ENCODE results near the gene RYR3.

DNA sequence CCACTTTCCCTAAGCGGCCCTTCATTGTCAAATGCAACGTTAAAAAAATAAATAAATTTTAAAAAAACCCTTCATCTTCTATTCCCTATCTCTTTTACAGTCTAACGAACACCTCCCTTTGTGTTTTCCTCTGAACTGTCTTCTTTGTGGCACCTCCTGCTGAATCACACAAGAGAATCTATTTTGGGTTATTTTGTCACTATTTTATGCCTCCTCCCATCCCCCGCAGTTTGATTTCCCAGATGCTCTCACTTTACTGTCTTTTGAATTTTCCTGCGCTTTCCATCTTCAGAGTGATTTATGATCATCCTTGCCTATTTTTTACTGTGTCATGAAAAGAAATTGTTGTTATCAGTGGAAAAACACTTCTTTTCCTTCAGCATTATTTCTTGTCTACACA is 32.5 kb downstream of the RYR3 start:
- no peak for TF ChIP-seq CTCF (IDR thresholded peaks at IDR 0.05; ENCODE audit: low read length)
- TF ChIP-seq EZH2 (optimal IDR thresholded peaks at IDR 0.05; ENCODE audit: low read depth, low read length): no peak
- TF ChIP-seq EZH2phosphoT487 (IDR thresholded peaks at IDR 0.05; ENCODE audit: low read length): no peak
